Right cardiac atrium (tissue), 5 donors: ENCODE results near the gene ENTPD8. TPM values are rescaled to one million over a fixed set of nuclear protein-coding genes. Genes with fewer than 3 reads are reported as not detected.
A peak's percentile ranks its signal among the peaks of the same experiment; 100 is the strongest.

Experiments
- ATAC-seq, 2 donors: fragments of 200-7000 bp; cut with Tn5 transposase; one replicate each; pipeline versions ENCODE4 v1.8.0 to v1.9.1; 2020; ENCODE audit warnings: moderate library complexity in 2 of 2, mild to moderate bottlenecking in 1 of 2
- DNase-seq, 3 donors: peaks; one replicate each; pipeline ENCODE4 v3.0.0-alpha.2; 2020
- H3K27ac ChIP-seq: one replicate; pipeline ENCODE4 v1.5.1; 2013; ENCODE audit warnings: mild to moderate bottlenecking, low read length, control low read depth, moderate library complexity
- H3K27me3 ChIP-seq: one replicate; pipeline ENCODE4 v1.6.1; 2013; ENCODE audit not compliant: control insufficient read depth, insufficient read depth
- H3K4me1 ChIP-seq: one replicate; pipeline ENCODE4 v1.6.1; 2013; ENCODE audit warnings: low read length; ENCODE audit not compliant: control insufficient read depth, insufficient read depth
- H3K4me3 ChIP-seq: one replicate; pipeline ENCODE4 v1.5.1; 2013; ENCODE audit warnings: low read length, control low read depth
- H3K9me3 ChIP-seq: one replicate; pipeline ENCODE4 v1.6.1; 2013; ENCODE audit warnings: low read length; ENCODE audit not compliant: control insufficient read depth
- WGBS: extraction: QIAGEN DNeasy Blood & Tissue Kit; methylation state at CpG from one replicate; pipeline ENCODE4 v1.1.7; 2013; 5-methylcytosine and 5-hydroxymethylcytosine counted together
- intact Hi-C, 4 donors: fragments of 100-400 bp; cut with DNase I; formaldehyde crosslinking; loops; one replicate each; pipeline versions ENCODE4 v1.11.0 to v1.14.0; 2022 to 2023
- long read RNA-seq, 4 donors: library from polyadenylated mRNA; unstranded; transcript quantifications; one replicate each; pipeline ENCODE4 v2.0.0, GENCODE V29; 2020 to 2021
- polyA plus RNA-seq: library from polyadenylated mRNA; stranded (reverse); fragments of 200-250 nt; gene quantifications from one replicate; pipeline ENCODE4 v1.2.3, GENCODE V29; 2013
- total RNA-seq, 4 donors: library from RNA; stranded (reverse); fragmentation: NEBNext Ultra II Directional; extraction: Animal tissue kit (Norgen Biotek cat#: 25700); gene quantifications; one replicate each; pipeline ENCODE4 v1.2.1, GENCODE V29; 2021
- donor health status: healthy with polysubstance abuse.
- donor health status: DM: no; HTN: yes; CAD: no.
- donor health status: DM: no; HTN: no; CAD: no.
- donor health status: DM: no; HTN: yes; CAD: no; lungs with severe emphysema.
- donor health status: DM: yes; HTN: yes; CAD: no.

The ENTPD8 gene
- not detected for total RNA-seq
- polyA plus RNA-seq, result not detected
- long read RNA-seq, donor 1, result 0 reads
- long read RNA-seq, donor 2, result 0 reads
- long read RNA-seq, donor 3, result 0 reads
- long read RNA-seq, donor 4, result 0 reads

- intact Hi-C loops, result no loop called here
- ATAC-seq (peak; percentile 20 to 32), DNase-seq (peak; percentile 30 to 69 (median 65))
- Histone ChIP-seq H3K9me3 (no peaks in the 10 kb centered on the region), H3K27me3 (no peaks in the 10 kb centered on the region), H3K4me1 (no peaks in the 10 kb centered on the region), H3K27ac (no peak within 1 kb of the TSS), H3K4me3 (peak within 1 kb of the TSS; percentile 51)
- 1% methylated on average over 62 of the region's 62 CpGs for WGBS
Observed at GRCh38 chr9:137441289-137441934, at the start of gene ENTPD8. Gene ENTPD8, minus strand, starts transcription at chr9:137441357. Its CDS starts 3,072 bp downstream, at chr9:137438285.

- no peak for DNase-seq
- intact Hi-C loops, result no loop called here
- no peaks in the 10 kb centered on the region for H3K9me3 ChIP-seq
- WGBS, result 89% methylated on average over 9 of the region's 9 CpGs
- no peak overlapping the region for H3K4me3 ChIP-seq
- ATAC-seq, result no peak
- no peaks in the 10 kb centered on the region for H3K4me1 ChIP-seq
- no peak overlapping the region for H3K27ac ChIP-seq
- no peaks in the 10 kb centered on the region for H3K27me3 ChIP-seq
Observed at GRCh38 chr9:137490532-137491186, 49.5 kb upstream of the ENTPD8 start.

DNA sequence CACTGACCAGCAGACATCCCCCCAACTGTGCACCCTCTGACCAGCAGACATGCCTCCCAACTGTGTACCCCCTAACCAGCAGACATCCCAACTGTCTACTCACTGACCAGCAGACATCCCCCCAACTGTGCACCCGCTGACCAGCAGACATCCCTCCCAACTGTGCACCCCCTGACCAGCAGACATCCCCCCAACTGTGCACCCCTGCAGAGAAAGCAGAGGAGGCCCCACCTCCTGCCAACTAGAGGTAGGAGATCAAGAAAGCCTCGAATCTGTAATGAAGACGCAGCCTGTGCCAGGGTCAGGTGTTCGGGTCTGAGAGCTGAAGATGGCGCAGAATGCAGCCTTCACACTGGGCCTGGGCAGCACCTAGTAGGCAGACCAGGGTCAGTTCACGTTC is 47.7 kb upstream of the ENTPD8 start:
- no peaks in the 10 kb centered on the region for H3K27me3 ChIP-seq
- H3K27ac ChIP-seq, result no peak overlapping the region
- no peaks in the 10 kb centered on the region for H3K9me3 ChIP-seq
- 94% methylated on average over 6 of the region's 6 CpGs for WGBS
- H3K4me3 ChIP-seq, result no peak overlapping the region
- DNase-seq (no peak), ATAC-seq (no peak)
- H3K4me1 ChIP-seq, result no peaks in the 10 kb centered on the region
- intact Hi-C loops, result no loop called here

DNA sequence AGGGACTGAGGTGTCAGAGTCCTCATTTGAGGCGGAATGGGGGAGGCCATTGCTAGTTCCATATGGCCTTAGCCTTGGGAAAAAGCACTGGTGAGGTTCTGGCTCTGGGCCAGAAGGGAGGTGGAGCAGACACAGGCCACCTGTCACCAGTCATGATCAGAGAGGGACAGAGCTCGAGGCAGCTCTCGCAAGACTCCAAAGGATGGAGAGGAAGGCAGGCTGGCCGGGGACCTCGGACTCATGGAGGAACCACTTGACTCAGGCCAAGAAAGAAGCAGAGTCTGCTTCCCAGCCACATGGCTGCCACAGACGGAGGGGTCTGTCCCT is 47.1 kb upstream of the ENTPD8 start:
- no peak for ATAC-seq
- DNase-seq, result peak in 1 of 3 donors; percentile 15
- Histone ChIP-seq H3K27ac (no peak overlapping the region), H3K9me3 (no peaks in the 10 kb centered on the region), H3K4me1 (no peaks in the 10 kb centered on the region), H3K4me3 (no peak overlapping the region), H3K27me3 (no peaks in the 10 kb centered on the region)
- WGBS, result 81% methylated on average over 6 of the region's 6 CpGs
- intact Hi-C loops, result no loop called here

- no peak for ATAC-seq
Observed at GRCh38 chr9:137487454-137488326, 46.5 kb upstream of the ENTPD8 start.

GRCh38 chr9:137486545-137487453 is 45.6 kb upstream of the ENTPD8 start:
- Histone ChIP-seq H3K4me3 (no peak overlapping the region), H3K4me1 (no peaks in the 10 kb centered on the region), H3K27me3 (no peaks in the 10 kb centered on the region), H3K9me3 (no peaks in the 10 kb centered on the region), H3K27ac (no peak overlapping the region)
- DNase-seq, result peak in 1 of 3 donors; percentile 20
- 78% methylated on average over 35 of the region's 35 CpGs for WGBS
- intact Hi-C loops, result no loop called here
- ATAC-seq, result no peak

More at GRCh38 chr9:137487454-137488326, 46.5 kb upstream of the ENTPD8 start:
- 67% methylated on average over 41 of the region's 41 CpGs for WGBS
- no peaks in the 10 kb centered on the region for H3K9me3 ChIP-seq
- H3K4me3 ChIP-seq, result no peak overlapping the region
- no peaks in the 10 kb centered on the region for H3K27me3 ChIP-seq
- no peak overlapping the region for H3K27ac ChIP-seq
- peak in 1 of 3 donors; percentile 40 for DNase-seq
- intact Hi-C loops, result no loop called here
- H3K4me1 ChIP-seq, result no peaks in the 10 kb centered on the region

DNA sequence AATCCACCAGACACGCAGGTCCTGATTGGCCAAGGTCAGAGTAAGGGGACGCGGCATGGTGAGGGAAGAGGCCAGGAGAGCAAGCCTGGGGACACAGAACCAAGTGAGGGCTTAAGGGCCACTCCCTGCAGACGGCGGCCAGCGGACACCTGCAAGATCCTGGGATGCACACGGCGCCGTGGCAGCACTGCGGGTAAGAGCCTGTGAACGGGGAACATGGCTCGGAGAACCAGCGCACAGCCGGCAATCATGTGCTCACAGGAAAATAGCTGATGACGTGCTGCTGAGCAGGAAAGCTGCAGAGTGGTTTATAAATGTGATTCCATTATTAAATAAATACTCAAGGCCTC is 45.0 kb upstream of the ENTPD8 start:
- no peak overlapping the region for H3K4me3 ChIP-seq
- no peaks in the 10 kb centered on the region for H3K4me1 ChIP-seq
- no peaks in the 10 kb centered on the region for H3K27me3 ChIP-seq
- DNase-seq (peak in 1 of 3 donors; percentile 17), ATAC-seq (no peak)
- no peaks in the 10 kb centered on the region for H3K9me3 ChIP-seq
- WGBS, result 89% methylated on average over 15 of the region's 15 CpGs
- intact Hi-C loops, result no loop called here
- H3K27ac ChIP-seq, result no peak overlapping the region

DNA sequence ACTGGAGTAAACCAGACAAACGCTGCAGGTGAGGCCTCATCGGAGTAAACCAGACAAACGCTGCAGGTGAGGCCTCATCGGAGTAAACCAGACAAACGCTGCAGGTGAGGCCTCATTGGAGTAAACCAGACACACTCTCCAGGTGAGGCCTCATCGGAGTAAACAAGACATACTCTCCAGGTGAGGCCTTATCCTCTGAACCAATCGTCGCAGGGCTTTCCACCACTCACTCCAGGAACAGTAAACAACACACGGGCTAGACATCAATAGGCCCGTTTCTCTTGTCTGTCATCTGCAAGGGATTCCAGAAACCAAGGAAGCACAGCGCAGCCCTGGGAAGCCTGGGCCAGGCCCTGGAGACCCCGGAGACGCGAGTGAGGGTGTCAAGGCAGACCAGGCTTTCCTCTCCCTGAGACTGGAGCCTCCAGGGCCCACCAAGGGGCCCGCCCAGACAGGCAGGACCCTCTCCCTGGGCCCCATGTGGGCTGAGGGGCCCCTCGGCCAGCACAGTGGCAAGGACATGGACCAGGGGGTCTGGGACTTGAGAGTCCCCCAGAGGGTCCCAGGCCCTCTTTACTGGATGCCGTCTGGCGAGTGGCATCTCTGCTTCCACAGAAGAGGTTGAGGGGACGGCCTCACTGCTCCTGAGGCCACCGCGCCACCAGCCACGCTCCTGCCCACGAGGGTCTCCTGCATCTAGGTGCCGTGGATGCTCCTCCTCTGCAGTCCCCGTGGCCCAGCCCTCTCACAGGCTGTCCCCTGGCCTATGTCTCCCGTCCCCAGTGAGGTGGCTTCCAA is 44.4 kb upstream of the ENTPD8 start:
- H3K9me3 ChIP-seq, result no peaks in the 10 kb centered on the region

DNA sequence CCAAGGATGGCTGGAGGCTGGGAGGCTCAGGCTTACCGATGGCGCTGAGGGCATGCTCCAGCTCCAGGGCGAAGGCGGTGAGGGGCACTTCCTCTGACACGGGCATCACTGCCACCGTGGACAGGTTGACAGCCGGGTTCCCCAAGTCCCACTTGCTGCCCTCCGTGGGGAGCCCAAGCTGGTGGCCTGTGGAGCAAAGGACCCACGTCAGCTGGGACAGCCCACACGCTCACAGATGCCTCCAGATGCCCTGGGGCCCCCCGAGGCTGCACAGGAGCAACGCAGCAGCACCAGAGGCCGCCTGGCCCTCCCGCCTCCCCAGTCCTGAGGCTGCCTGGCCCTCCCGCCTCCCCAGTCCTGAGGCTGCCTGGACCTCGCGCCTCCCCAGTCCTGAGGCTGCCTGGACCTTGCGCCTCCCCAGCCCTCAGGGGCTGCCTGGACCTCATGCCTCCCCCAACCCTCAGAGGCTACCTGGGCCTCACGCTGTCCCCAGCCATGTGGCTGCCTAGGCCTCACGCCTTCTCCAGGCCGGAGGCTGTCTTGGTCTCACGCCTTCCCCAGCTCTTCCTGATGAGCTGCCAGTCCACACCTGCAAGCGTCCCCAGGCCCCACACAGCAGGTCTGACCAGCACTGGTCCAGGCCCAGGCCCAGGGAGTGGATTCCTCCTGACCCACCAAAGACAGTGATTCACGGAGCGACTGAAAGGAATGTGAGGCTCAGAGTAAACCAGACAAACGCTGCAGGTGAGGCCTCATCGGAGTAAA is 43.6 kb upstream of the ENTPD8 start:
- Histone ChIP-seq H3K4me1 (no peaks in the 10 kb centered on the region), H3K27ac (no peak overlapping the region), H3K9me3 (no peaks in the 10 kb centered on the region), H3K4me3 (no peak overlapping the region), H3K27me3 (no peaks in the 10 kb centered on the region)
- no peak for ATAC-seq
- intact Hi-C loops, result no loop called here
- WGBS, result 91% methylated on average over 27 of the region's 27 CpGs
- DNase-seq, result peak in 1 of 3 donors; percentile 33

More for the DNA sequence above, 44.4 kb upstream of the ENTPD8 start:
- no peak for ATAC-seq
- 91% methylated on average over 26 of the region's 26 CpGs for WGBS
- intact Hi-C loops, result no loop called here
- Histone ChIP-seq H3K27me3 (no peaks in the 10 kb centered on the region), H3K27ac (no peak overlapping the region), H3K4me1 (no peaks in the 10 kb centered on the region), H3K4me3 (no peak overlapping the region)
- peak in 1 of 3 donors; percentile 31 for DNase-seq
